ENCODE measurements around the gene LHX6.

GRCh38 chr9:122274055-122274454, 45.3 kb upstream of the LHX6 start:
- no peak for TF ChIP-seq POLR2A (IDR thresholded peaks at IDR 0.05)
- TF ChIP-seq CTCF (IDR thresholded peaks at IDR 0.05), result no peak
- TF ChIP-seq POLR2AphosphoS5 (IDR thresholded peaks at IDR 0.05), result no peak
